ENCODE measurements around the gene ZNF438.

ZNF438 gene

GRCh38 chr10:31011017-31011664 lies 20.5 kb downstream of the ZNF438 start:
- no peak for DNase-seq (ENCODE audit: low read depth)

DNA sequence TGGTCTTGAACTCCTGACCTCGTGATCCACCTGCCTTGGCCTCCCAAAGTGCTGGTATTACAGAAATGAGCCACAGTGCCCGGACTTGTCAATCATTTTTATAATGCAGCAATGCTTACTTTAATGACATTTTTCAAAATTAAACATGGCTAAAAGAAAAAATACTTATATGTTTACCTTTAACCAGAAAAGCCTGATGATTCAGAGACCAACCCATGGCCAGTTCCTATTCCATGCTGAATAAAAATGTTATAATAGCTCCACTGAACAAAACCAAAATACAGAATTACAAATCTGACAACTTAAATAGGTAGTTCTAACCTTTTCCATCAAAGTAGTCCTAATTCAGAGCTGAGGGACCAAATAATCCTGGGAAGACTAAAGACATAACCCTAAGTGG lies 21.6 kb downstream of the ZNF438 start:
- no peak for DNase-seq (ENCODE audit: low read depth)

- DNase-seq (ENCODE audit: low read depth) = no peak
These were observed 25.8 kb downstream of the ZNF438 start for GRCh38 chr10:31005895-31006294.

GRCh38 chr10:31004611-31005193 lies 27.0 kb downstream of the ZNF438 start:
- DNase-seq (ENCODE audit: low read depth) = peak; percentile 51

DNA sequence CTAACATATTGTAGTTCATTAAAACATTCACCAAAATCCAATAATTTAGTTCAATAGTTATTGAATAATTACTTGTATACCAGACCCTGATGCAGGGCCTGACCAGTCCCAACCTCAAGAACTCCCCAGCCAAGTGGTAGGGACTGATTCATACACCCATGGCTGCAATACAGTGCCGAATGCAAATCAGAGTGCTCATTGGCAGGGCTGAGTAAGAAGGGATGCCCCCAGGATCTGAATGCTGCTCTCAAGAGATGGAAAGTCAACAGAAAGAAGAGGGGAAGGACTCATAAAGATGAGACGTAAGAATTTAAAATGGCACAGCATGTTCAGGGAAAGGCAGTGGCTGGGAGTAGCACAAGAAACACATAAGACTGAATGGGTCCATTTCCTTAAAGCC lies 29.9 kb downstream of the ZNF438 start:
- no peak for DNase-seq (ENCODE audit: low read depth)

DNA sequence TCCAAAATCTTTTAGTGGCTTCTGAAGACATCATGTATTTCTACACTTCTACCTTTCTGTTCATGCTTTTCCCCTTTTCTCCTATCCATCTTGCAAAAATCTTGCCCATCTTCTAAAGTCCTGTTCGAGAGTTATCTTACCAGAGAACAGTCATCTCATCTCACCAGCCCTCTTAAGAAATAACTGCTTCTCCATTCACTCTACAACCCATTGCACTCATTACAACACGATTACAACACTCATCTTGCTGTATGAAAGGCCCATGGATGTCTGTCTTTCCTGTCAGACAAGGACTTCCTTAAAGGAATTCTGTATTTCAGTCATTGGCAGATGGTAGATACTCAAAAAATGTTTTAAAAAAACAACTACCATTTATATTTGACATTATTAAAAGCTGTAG lies 30.8 kb downstream of the ZNF438 start:
- DNase-seq (ENCODE audit: low read depth) = no peak

DNA sequence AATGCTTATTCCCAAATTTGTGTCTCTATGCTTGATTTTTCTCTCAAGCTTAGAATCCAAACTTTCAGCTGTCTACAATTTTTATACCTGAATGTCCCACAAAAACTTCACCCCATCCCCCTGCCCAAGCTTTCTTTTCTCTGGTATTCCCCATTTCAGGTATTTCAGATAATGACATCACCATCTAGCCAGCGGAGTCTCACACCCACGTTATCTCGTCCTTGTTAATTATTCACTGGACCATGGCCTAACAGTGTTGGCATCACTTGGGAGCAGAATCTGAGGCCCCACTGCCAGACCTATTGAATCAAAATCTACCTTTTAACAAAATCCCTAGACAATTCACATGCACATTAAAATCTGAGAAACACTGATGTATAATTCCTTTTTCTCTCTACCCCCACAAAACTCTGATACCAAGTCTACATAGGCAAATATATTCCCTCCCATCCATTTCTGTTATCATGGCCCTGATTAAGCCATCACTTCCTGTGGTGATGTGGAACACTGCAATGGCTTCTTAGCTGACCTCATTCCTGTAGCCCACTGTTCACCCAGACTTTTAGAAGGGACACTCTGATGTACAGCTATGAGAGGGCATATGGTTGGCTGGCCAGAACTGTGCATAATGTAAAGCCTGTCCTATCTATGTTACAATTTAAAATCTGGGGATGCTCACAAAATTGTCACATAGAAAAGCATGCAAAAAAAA lies 31.4 kb downstream of the ZNF438 start:
- no peak for DNase-seq (ENCODE audit: low read depth)

DNA sequence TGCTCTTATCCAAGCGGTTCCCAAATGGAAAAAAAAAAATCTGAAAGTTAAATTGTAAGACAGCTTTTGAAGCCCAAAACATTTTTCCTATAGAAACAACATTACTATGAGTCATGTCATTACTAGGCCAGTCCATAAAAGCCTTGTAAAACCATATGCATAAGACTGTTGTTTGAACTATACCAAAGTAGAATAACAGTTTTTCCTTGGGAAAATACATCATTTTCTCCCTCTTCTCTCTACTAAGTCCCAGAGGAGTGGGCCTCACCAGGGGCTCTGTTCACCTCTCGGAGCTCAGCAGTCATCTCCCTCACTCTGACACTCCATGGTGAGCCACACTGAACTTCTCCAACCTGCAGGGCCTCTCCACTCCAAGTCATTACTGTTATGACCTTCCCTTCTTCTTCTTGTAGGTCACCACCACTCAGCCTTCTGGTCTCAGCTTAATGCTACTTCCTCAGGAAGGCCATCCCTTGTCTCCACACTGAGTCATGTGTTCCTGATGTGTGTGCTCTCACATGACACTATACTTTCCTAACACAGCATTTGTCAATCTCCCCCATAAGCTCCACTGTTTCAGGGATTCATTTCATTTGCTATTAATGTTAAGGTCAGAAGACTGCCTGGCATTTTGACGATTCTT lies 32.5 kb downstream of the ZNF438 start:
- no peak for DNase-seq (ENCODE audit: low read depth)

DNA sequence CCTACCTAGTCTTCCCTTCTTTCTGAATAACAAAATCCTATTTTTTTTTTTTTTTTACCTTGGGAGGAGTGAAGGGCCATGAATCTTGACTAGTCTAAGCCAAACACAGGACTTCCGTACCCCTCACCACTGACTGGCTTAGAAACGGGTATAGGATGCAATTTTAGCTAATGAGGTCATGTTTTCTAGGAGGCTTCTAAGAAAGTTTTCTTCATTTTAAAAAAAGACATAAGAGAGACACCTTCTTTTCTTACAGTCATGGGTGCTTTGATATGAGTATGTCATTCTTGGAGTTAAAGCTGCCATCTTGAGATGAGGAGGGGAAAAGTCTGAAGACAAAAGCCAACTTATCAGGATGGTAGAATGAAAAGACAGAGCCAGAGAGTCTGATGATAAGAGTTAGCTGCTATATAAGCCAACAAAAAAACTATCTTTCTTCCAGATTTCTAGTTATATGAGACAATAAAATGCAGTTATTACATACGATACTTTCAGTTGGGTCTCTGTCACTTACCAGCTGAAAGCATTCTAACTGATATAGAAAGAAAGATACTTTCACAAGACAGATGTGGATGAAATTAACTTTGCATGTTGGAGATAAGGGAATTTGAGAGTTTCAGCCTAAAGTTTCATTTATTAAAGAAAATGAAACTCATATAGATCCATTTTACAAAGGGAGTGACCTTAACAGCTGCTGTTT lies 34.0 kb downstream of the ZNF438 start:
- DNase-seq (ENCODE audit: low read depth) = no peak

GRCh38 chr10:30996481-30997005 lies 35.1 kb downstream of the ZNF438 start:
- DNase-seq (ENCODE audit: low read depth) = no peak

DNA sequence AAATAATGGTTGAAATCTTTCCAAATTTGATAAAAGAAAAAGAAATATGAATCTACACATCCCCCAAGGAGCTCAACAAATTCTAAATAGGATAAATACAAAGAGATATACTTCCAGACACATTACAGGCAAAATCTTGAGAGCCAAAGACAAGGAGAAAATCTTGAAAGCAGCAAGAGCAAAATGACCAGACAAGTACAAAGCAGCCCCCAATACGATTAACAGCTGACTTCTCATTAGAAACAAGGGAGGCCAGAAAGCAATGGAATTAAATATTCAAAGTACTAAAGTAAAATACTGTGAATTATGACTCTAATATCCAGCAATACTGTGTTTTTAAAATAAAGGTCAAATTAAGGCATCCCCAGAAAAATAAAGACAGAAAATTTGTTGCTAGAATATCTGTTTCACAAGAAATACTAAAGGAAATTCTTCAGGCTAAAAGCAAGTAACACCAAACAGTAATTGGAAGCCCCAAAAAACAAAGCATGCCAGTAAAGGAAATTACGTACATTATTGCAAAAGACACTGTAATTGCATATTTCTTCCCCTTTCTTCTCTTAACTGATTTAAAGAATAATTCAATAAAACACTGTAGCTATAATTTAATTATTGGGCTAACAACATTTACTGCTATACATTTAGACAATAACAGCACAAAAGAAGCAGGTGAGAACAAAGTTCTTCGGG lies 36.4 kb downstream of the ZNF438 start:
- DNase-seq (ENCODE audit: low read depth) = no peak

DNA sequence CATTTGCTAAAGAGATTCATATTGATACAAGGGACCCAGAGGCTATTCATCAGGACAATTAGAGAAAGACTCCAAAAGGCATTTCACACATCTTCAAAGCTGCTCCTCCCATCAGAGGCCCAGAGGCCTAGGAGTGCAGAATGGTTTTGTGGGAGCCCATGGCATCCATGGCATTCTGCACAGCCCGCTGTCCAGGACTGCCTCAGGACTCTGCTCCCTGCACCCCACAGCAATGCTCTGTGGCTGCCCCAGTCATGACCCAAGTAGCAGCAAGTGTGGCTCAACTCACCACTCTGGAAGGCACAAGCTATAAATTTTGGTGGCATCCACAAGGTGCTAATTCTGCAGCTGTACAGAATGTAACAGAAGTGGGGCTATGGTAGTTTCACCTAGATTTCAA lies 38.5 kb downstream of the ZNF438 start:
- DNase-seq (ENCODE audit: low read depth) = no peak

DNA sequence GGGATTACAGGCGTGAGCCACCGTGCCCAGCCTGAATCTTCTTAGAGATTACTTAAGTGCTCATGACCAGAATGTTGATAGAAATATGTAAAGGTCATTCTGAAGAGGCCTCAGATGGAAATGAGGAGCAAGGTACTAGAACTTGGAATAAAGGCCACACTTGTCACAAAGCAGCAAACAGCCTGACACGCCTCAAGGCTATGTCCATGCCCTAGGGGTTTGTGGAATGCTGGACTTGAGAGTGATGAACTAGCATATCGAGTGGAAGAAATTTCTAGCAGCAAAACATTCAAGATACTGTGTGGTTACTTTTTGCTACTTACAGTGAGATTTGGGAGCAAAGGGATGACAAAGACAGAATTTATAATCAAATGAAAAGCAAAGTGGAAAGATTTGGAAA lies 39.0 kb downstream of the ZNF438 start:
- DNase-seq (ENCODE audit: low read depth) = no peak

- DNase-seq (ENCODE audit: low read depth) = no peak
These were observed 40.0 kb downstream of the ZNF438 start for GRCh38 chr10:30991647-30992011.

DNA sequence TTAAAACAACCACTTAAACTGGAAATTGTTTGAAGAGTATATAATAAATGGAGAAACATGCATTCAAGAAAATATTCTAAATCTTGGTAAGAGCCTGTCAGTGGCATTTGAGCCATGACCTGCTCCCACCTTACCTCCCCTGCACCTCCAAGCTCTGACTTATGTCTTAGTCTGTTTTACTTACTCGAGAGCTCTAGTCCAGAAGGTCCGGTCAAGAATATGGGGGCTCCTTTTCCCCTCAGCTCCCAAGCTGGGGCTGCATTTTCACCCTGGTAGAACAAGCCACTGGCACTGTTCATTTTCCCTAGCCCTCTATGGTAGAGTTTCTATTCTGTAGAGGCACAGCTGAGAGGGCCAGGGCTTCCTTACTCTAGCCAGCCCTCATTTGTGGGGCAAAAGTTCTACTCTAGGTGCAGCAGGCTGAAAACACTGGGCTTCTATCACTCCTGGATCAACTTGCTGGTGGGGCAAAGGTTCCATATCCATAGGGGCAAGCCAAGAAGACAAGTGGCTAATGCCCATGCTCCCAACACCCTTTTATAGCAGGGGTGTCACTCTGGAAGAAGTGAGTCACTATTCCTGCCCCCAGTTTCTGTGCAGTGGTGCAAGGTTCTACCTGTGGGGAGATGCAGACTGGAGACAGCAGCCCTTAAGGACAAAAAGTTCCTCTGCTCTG lies 40.6 kb downstream of the ZNF438 start:
- DNase-seq (ENCODE audit: low read depth) = no peak

GRCh38 chr10:30990351-30990750 lies 41.3 kb downstream of the ZNF438 start:
- DNase-seq (ENCODE audit: low read depth) = no peak

DNA sequence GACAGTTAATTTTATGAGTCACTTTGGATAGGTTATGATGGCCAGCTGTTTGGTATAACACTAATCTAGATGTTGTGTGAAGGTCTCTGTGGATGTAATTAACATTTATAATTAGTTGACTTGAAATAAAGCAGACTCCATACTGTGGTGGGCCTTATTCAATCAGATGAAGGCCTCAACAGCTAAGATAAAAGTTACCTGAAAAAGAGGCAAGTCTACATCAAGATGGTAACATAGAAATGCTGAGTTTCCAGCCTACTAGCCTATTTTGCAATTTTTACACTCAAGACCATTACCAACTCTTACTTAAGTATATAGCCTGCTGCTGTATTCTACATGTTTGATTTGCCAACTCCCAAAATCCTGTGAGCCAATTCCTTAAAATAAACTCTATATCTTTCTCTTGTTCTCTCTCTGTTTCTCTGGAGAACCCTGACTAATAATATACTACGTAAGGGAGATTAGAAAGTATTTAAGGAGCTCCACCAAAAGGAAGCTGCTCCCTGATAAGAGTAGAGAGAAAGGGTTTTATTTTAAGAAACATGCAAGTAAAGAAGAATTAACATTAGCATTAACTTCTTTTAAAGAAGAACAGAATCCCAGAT lies 42.7 kb downstream of the ZNF438 start:
- no peak for DNase-seq (ENCODE audit: low read depth)

DNA sequence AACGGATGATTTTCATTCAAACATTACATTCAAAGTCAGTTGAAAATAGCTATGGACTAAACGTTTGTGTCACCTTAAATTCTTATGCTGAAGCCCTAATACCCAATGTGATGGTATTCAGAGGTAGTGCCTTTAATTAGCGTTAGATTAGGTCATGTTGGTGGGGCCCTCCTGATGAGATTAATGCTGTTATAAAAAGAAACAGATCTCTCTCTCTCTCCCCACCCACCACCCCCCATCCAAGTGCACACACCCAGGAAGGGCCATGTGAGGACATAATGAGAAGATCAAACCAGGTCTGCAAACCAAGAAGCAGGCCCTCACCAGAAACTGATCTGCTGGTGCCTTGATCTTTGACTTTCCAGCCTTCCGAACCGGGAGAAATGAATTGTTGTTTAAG lies 44.2 kb downstream of the ZNF438 start:
- no peak for DNase-seq (ENCODE audit: low read depth)

DNA sequence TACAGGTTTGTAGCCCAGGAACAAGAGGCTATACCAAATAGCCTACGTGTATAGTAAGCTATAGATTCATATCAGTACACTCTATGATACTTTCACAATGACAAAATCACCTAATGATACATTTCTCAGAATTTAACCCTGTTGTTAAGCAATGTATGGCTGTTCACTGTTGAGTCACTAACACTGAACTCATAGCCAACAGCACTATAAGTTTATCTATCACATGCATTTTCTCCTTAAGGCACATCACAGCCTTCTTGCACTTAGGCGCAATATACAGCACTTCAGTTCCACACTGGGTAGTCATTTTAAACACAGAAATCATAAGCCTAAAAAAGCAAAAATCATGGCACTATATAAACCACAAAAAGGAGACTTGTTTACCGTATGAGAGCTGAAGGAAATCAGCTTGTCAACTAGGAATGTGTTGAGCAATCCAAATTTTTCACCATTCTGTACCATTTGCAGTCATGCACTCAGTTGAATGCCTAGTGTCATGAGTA lies 45.6 kb downstream of the ZNF438 start:
- DNase-seq (ENCODE audit: low read depth) = no peak

DNA sequence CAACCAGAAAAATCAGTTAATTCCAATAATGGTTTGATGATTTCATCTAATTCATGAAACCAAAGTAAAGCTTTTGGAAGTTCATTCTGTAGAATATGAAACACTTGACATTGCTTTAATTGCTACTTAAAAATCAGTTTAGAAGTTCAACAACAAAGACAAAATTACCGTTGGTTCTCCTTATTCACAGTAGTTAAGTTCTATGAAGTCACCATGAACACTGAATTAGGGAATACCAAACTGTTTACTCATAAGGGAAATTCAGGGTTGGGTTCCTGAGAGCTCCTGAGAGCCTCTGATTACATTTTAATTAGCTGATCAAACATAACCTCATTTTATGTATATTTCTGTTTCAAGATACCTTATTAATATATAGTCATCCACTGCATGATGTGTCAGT lies 46.2 kb downstream of the ZNF438 start:
- DNase-seq (ENCODE audit: low read depth) = no peak

Measured in fibroblast of the conjunctiva (primary cell).